GM19023 (cell line): ENCODE measurements around the gene APOB.

Experiments used
- ATAC-seq: cut with Tn5 transposase; IDR thresholded peaks from one replicate; pipeline ENCODE4 v1.9.1; 2021; ENCODE audit warnings: mild to moderate bottlenecking, moderate library complexity; ENCODE audit not compliant: unreplicated experiment

Gene APOB

DNA sequence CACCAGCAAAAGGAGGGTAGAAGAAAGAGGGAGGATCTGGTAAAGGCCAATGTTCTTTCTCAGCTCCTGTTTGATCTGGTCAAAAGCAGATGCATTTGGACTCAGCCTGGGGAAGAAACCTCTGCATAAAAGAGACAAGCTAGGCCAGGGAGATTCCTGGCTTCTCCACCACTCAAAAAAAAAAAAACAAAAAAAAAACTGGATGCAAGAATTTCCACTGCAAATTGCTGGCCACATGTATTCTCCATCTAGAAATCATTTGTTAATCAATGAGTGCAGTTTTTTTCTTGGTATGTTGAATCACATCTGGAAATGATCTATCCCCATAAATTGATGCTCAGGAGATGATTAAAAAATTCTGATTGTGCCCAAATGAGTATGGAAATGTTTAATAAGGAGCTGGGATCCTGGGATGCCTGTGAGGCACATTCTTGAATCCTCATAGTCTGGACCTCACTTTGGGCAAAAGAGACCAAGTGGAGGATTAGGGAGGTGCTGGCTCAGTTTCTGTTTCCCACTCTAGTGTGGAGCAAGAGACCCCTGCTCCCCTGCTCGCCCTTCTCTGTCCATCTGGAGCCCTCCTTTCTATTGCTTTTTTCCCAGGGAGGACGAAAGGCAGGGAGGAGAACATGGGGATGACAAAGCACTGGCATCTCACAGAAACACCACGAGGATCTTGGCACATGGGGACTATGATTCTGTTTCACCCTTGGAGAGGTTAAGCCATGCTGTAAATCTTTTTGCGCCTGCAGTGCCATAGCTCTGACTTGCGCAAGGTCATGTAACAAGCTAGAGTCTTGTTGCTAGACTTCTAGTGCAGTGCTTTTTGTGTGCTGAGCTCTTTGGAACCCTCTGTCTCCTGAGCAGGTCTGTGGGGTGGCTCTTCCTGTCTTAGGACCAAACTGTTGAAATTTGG is 57.6 kb downstream of the APOB start:
- no peak for ATAC-seq

DNA sequence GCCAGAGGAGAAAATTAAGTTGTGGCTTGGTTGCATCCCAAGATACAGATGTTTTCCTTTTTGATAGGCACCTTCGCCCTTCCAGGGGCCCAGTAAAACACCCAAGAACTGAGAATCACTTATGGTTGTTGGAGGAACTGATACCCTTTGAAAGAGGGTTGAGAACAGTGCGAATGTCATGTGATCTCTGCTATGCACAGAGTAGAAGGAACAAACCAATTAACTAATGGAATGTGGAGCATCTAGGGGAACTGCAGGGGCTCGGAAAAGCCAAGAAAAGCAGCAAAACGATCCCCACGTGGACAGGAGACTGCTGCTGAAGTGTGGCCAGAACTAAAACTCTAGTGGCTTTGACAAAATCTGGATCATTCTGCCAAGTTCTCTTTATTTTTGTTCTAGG is 58.8 kb downstream of the APOB start:
- ATAC-seq, result no peak

DNA sequence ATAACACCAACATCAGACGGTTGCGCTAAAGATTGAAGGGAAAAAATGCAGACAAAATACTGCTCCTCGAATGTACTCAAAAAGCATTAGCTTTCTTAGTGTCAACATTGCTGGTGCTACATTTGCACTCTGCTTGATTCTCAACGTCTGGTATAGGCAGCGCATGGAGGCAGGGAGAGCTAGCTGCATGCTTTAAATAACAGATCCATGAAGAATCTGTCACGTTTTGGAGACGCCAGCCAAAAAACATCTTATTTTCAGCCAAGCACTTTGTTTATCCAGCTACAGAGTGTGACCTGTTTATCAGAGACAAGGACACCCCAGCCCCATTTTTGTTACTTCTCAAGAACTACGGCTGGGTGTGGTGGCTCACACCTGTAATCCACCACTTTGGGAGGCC is 59.5 kb downstream of the APOB start:
- no peak for ATAC-seq

DNA sequence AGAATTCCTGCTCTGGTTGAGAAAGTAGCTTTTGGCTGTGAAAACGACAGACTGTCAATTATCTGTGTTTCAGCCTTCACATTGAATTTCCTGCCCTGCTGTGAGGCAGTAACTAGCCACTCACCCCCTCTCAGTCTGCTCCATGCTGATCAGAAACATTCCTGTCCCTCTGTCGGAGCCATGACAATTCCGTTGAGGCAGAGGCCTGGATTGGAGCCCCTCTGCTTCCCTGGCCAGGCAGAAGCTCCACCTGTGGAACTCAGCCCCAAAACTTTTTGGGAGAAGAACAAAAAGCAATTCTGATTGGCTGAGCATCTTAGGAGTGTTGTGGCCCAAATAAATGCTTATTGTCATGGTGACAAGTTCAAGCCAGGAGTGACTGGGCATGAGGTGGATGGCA is 60.0 kb downstream of the APOB start:
- ATAC-seq, result no peak

DNA sequence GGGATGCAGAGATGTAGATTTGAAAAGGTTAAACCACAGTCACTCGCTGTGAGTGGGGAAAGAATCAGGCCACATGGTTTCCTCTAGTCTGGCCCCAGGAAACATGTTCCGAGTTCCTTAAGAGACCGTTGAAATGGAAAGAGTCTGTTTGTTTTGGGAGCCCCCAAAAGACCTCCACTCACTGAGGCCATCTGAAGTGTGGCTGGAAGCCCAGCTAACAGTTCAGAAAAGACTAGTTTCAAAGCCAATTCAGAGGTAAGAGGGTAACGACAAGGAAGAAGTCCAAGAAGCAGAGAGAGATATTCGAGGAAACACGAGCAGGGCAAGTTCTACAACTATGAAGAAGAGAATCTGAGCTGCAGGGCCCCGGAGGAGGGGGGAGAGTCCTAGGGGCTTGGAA is 61.0 kb downstream of the APOB start:
- ATAC-seq, result no peak

DNA sequence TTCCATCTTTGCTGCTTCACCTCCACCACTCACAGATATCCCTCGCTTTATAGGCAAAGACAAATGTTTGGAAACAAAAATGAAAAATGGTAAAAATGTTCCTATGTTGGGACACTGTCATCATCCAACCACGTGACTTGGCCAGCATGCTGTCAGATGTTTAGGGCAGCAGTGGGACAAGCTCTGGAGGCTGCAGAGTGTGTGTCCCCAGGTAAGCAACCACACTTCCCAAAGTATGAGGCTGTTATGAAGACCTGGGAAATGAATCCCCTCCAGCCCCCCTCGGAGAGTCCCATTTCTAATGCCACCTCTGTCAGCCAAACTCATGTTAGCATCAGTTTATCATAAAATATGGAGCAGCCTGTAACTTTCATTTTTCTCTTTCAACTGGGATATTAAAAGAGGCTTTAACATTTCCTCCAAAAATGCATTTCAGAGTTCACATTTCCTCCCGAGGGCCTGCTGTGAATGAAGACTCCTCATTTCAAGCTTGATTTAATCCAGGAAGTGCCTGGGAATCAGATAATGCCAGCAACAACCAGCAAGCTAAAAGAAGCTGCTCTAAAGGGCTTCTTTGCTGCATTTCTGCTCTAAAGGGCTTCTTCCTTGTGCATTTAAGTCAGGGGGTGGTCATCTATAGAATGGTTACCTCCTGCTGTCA is 66.2 kb downstream of the APOB start:
- ATAC-seq, result no peak

DNA sequence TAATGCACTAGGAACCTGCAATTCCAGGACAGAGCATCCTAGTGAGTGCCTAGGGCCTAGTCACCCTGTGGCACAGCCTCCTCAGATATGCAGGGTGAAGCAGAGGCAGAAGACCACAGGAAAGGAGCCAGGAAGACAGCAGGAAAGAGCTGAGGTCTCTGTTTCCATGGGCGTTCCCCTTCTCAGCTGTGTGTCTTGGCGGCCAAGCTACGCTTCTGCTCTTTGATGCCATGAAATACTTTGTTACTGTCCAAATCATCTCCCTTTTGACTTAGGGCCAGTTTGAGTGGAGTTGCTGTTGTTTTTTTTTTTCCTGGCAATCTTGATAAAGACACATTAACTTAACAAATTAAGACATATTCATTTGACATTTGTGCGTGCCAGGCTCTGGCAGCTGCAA is 67.3 kb downstream of the APOB start:
- no peak for ATAC-seq

DNA sequence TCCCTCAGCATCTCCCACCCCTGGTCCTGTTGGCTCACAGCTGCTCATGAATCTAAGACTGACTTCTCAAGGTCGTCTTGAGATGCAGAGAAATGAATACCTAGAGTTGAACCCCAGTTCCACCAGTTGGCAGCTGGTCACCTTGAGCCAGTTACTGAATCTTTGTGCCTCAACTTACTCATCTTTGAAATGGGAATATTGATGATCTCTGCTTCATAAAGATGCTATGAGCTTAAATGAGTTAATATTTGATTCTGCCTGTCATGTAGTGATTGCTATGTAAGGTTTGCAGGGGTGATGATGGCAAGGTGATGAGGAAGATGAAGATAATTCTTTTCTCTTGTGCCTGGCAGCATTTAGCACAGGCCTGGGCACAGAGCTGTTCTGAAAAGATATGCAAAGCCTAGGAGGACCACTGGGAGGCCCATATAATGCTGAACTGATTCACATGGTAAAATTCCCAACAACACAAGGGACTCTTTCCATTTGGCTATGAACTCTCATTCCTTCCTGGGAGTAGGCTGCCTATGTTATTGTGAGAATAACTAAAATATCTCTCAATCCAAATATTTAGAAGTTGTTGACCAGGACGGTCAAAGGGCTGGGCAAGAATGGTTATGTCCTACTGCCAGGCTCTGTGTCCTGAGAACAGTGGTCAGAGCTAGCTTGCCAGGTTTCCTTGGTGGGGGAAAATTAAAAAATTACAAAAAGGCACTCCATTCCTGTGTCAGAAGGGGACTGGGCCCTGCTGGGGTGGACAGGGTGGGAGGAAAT is 70.9 kb downstream of the APOB start:
- ATAC-seq, result no peak

DNA sequence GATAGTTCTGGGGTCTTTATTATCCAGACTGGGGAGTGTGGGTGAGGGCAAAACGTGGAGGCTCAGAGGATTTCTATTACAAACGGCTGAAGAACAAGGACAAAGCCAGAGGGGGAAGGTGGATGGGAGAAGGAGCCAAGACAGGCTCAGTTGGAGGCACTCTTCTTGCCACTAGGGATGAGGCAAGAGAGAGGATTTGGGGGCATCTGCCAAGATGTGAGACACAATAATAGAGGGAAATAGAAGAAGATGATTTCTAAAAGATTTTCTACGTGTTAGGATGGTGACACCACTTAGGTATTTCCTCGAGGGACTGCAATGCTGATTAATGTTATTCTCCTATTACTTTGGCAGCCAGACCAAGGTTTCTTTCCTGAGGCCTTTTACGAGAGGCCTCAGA is 71.8 kb downstream of the APOB start:
- ATAC-seq, result no peak

DNA sequence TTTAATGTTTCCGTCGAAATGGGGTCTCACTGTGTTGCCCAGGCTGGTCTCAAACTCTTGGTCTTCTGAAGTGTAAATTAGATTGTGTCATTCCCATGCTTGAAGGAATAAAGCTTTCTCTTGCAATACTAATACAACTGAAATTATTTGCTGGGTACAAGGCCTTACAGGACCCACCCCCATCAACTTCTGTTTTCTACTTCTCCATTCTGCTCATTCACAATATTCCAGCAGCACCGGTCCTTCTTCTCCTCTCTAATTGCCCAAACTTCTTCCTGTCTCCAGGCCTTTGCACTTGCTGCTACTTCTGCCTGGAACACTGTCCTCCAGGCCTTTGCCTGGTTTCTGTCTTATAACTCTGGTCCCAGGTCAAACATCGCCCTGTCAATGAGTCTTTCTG is 73.8 kb downstream of the APOB start:
- no peak for ATAC-seq

DNA sequence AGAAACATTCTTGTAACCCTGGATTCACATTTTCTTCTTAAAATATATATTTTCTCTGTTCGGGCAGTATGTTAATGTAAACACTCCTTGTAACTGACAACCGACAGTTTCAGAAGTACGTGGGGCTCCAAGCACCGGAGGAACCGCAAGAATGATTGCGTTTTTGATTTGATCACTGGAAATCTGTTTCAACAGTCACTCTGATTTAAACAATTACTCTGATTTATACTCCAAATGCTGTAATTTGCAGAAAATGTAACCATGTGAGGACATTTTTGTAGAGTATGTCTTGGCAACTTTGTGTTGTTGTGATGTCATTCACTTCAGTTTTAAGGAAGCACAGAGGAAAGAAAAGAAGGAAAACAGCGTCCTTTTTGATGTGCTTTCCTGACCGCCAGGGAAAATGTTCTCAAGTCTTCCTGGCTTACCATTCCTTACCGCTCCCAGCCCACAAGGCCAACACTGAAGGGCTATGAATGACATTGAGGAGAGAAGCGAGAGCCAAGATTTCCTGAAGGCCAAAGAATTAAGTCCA is 77.7 kb downstream of the APOB start:
- ATAC-seq, result no peak

DNA sequence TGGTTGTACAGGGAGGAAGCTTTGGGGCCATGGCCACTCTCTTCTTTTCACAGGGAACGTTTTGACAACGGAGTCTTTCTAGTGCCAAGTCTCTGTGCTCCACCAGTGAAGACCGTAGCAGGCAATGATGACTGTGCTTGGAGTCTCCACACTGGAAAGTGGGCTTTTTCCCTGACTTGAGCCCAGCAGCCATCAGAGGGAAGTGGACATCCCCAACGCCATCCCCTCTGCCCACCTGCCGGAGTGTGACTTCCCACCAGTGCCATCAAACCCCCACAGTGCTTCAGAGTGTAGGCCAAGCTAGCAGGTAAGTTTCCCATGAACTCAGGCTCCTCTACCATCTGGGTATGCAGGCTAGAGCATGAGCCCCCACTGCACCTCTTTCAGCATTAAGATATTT is 78.7 kb downstream of the APOB start:
- no peak for ATAC-seq

DNA sequence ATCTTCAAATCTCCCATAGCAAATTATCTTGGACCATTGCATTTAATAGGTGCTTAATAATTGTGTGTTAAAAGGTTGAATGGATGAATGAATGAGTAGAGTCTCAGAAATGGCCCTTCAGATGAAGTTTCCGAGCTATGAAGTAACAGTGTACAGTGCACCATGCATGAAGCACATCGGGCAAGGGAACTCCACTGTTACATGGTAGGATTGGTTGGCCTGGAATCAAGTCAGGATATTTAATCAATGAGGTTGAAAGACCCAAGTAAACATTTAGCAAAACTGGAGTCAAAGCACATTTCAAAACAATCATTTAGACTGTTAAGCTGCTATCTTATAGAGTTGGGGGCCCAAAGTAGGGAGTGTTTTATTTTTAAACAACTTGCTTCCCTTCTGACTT is 80.0 kb downstream of the APOB start:
- ATAC-seq, result no peak

DNA sequence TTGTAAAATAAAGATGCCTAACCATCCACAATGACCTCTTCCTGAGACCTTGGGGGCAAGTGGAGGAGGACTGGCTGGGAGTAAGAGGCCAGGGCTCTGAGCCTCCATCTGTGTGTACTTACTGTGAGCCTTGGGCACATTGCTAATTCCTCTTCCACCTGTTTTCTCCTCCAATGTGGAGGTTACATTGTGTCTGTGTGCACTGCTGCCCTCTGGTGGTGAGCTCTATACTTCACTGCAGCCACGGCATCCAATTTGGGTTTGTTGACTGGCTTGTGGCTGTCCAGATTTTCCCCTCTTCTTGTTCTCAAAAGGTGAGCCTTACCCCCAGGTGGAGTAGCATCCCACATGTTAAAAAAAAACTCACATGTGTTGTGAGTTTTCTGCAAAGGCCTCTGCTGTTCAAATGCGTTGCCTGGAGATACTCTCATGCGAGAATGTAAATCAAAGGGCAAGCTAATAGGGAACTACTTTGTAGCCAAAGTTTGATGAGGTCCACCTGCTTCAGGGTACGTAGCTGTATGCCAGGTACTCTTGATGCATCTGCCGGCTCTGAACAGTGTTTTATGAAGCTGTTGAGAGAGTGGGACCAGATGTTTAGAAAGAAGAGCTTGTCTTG is 80.8 kb downstream of the APOB start:
- peak; percentile 78 for ATAC-seq

DNA sequence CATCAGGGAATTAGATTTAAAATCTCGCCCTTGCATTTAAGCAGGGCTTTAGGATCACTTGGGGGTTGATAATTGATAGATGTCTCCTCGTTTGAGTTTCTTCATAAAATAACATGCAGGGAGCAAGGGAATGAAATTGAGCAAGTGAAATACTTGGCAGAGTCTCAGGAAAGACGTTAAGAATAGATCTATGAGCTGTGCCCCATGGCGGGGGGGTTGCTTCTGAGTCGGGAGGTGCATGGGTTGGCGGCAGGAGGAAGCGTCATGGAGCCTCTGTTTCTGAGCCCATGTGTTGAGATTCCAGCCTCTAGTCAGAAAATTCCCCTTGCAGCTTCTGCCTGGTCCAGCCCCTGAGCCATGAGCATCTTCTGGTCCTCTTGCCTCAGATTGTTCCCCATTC is 82.0 kb downstream of the APOB start:
- no peak for ATAC-seq

DNA sequence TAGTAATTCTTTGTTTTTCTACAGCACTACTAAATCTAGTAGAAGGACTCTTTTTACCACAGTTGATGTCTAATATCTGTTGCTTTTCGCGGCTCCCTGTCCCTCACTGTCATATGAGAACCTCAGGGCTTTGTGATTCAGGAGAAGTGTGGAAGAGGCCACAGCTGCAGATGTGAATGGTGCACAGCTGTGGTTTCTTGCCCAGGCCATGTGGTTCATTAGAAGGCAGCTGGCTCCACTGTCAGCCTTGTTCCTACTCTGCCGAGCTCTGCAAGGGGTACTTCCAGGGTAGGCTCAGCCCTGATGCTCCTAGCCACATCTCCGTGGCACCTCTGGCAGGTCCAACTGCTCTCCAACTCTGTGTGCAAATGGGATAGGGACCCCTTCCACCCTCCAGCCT is 83.9 kb downstream of the APOB start:
- no peak for ATAC-seq

DNA sequence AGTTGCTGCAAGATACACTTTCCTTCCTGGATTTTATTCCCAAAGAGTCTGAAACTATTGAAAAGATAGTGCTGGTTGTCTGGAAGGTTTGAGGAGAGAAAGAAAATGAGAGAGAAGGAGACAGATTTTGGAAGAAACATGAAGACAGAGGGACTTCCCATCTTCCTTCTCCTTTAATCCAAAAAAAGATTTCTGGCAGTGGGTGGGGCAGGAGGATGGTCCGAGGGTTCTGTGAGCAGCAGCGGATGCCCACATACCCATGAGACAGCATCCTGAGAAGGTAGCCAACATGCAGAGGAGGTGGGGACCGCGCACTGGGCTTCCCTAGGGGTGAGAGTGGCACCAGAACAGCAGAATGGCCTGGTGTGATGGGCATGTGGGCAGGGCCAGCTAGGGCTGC is 84.6 kb downstream of the APOB start:
- no peak for ATAC-seq

DNA sequence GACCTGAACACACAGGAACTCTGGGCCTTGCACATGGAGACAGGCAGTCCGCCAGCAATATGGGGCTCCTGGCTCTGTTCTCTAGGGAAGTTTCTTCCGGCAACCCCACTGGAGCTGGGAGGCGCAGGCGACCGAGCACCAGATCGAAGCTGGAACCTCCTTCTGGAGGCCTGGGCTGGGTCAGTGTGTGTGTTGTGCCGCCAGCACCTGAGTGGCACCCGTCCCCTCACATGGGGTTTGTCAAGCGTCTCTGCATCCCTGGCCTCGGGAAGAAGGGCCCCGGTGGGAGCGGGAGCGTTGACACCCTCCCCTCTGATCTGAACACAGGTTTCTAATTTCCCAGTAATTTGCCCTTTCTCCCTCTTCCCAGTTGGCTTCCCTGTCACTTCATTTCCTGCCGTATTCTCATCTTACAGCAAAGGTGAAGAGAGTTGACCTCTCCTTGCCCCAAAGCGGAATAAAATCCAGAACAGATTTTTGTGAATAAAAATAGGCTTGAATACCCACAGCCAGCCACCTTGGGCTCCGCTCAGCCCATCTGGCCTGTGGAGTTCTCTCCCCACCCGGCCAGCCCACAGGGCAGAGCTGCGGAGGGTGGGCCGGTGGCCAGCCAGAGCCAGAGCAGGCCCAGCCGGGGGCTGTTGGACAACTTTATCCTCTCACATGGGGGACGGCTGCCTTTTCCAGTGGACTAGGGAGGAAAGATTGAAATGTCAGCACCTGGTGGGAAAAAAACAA is 85.9 kb downstream of the APOB start:
- no peak for ATAC-seq

DNA sequence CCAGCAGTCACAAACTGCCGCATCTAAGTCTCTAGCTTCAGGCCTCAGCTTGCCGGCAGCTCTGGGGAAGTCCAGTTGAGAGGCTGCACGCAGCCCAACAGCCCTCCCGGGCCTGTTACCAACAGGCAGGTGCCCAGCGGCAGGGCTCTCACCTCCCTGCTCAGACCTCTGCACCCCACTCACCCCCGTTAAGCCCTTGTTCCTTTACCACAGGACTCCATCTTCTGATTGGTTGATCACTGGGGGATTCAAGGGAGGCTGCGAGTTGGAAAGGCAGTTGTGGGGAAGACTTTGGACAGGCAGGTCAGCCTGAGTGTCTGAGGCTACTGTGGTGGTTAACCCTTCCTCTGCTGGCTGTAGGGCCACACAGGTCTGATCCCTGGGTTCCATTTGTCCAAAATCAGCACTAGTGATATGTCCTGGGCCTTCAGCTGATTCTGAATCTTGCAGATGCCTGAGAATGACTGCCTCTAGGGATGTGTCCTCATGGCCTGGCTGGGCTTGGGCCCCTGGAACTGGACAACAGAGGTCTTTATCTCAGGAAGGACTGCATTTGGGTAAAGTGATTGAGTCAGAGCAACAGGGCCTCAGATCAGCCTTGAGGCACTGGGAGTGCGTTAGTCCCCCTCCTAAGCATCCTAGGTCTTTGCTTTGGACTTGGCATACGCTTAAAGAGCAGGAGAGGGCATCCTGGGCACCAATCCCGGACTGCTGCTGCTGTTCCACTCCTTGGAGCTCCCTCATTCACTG is 88.4 kb downstream of the APOB start:
- no peak for ATAC-seq
